ENCODE measurements around the gene MEGF11. TPM values are rescaled to one million over a fixed set of nuclear protein-coding genes. Genes with fewer than 3 reads are reported as not detected.

The MEGF11 gene
- total RNA-seq, 4 donors from 2014 or later: not detected

DNA sequence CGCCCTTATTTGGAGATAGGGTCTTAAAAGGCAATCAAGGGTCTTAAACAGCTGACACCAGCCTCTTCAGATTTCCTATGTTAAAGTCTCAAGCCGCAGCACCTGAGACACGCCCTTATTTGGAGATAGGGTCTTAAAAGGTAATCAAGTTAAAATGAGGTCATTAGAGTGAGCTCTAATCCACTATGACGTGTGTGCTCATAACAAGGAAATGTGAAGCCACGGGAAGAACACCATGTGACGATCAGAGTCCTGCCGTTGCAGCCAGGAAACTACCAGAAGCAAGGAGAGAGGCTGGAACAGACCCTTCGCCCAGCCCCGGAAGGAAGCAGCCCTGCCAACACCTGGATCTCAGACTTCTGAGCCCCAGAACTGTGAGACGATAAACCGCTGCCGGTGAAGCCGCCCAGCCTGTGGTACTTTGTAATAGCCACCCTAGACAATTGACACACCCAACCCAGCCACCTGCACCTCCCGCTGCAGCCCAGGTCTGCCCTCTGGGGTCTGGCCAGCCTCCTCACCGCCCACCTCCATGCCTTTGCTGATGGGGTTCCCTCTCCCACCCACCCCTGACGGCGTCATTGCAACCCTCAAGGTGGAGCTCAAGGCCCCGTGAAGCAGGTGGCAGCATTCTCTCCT is 137.9 kb downstream of the MEGF11 start:
- TF ChIP-seq CTCF (IDR thresholded peaks at IDR 0.05) (no peak), POLR2A (IDR thresholded peaks at IDR 0.05) (no peak)
- no peaks in the 10 kb centered on the region for H3K27me3 ChIP-seq
- DNase-seq: peak in 1 of 3 donors; percentile 49
- no peaks in the 10 kb centered on the region for H3K9me3 ChIP-seq
- H3K27ac ChIP-seq: no peak overlapping the region
- H3K4me3 ChIP-seq: no peak overlapping the region
- no peaks in the 10 kb centered on the region for H3K4me1 ChIP-seq
- H3K36me3 ChIP-seq: no peaks in the 10 kb centered on the region

DNA sequence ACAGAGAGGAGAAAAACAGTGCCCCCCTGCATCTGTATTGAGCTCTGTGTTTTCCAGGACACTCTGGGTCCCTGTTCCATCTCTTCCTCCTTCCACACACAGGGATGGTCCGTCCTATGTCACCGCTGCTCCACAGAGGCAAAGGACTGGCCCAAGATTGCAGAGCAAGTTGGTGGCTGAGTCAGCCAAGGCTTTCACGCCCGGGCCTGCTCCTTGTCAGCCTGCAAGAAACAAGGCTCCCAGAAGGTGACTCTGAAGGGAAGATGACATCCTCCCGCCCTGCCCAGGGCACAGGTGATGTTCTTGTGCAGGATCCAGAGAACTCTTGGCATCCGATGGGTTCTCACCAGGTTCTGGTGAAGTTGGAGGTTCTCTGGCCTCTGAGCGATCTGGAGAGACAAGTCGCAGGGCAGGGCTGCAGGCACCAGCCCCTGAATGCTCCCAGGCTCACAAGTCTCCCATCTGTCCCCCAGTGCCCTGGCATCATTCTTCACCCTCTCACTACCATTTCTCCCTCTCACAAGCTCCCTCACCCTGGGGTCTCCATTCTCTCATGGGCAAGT is 138.6 kb downstream of the MEGF11 start:
- TF ChIP-seq CTCF (IDR thresholded peaks at IDR 0.05) (no peak), POLR2A (IDR thresholded peaks at IDR 0.05) (no peak)
- H3K36me3 ChIP-seq: no peaks in the 10 kb centered on the region
- H3K4me1 ChIP-seq: no peaks in the 10 kb centered on the region
- no peak overlapping the region for H3K27ac ChIP-seq
- H3K4me3 ChIP-seq: no peak overlapping the region
- no peaks in the 10 kb centered on the region for H3K27me3 ChIP-seq
- DNase-seq: no peak
- H3K9me3 ChIP-seq: no peaks in the 10 kb centered on the region

DNA sequence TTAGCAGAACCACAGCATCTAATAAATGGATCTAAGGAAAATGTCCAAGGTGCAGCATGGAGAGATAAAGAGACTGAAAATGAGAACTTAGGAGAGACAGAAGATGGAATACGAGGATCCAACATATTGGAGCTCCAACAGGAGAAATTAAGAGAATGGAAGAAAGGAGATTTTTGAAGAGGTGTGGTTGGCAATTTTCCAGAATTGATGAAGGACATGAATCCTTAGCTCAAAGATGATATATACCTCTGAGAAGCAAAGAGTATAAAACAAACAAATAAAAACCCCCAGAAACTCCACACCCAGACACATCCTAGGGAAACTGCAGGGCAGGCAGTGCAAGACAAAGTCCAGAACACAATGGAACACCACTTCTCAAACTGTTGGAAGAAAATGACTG is 141.2 kb downstream of the MEGF11 start:
- no peak for DNase-seq

GRCh38 chr15:66111363-66111762 is 142.2 kb downstream of the MEGF11 start:
- no peak overlapping the region for H3K27ac ChIP-seq
- H3K27me3 ChIP-seq: no peaks in the 10 kb centered on the region
- no peak for DNase-seq
- no peak overlapping the region for H3K4me3 ChIP-seq
- no peaks in the 10 kb centered on the region for H3K4me1 ChIP-seq
- TF ChIP-seq CTCF (IDR thresholded peaks at IDR 0.05): no peak
- no peak for TF ChIP-seq POLR2A (IDR thresholded peaks at IDR 0.05)
- H3K36me3 ChIP-seq: no peaks in the 10 kb centered on the region
- no peaks in the 10 kb centered on the region for H3K9me3 ChIP-seq

More for the DNA sequence above, 141.2 kb downstream of the MEGF11 start:
- H3K4me1 ChIP-seq: no peaks in the 10 kb centered on the region
- H3K36me3 ChIP-seq: no peaks in the 10 kb centered on the region
- no peaks in the 10 kb centered on the region for H3K9me3 ChIP-seq
- TF ChIP-seq CTCF (IDR thresholded peaks at IDR 0.05): no peak
- TF ChIP-seq POLR2A (IDR thresholded peaks at IDR 0.05): no peak
- no peak overlapping the region for H3K27ac ChIP-seq
- no peak overlapping the region for H3K4me3 ChIP-seq
- no peaks in the 10 kb centered on the region for H3K27me3 ChIP-seq

GRCh38 chr15:66110864-66111263 is 142.7 kb downstream of the MEGF11 start:
- H3K27ac ChIP-seq: no peak overlapping the region
- no peak for TF ChIP-seq POLR2A (IDR thresholded peaks at IDR 0.05)
- no peak for TF ChIP-seq CTCF (IDR thresholded peaks at IDR 0.05)
- no peaks in the 10 kb centered on the region for H3K27me3 ChIP-seq
- H3K36me3 ChIP-seq: no peaks in the 10 kb centered on the region
- H3K4me3 ChIP-seq: no peak overlapping the region
- DNase-seq: no peak
- no peaks in the 10 kb centered on the region for H3K9me3 ChIP-seq
- H3K4me1 ChIP-seq: no peaks in the 10 kb centered on the region

Data from Peyer's patch (tissue), 4 donors.